HG03139 (cell line): Measurements from ENCODE around the gene MACROD2.
"Not testable (repeated sequence)": the region's sequence is repeated elsewhere in the genome, so short reads cannot be mapped to it uniquely, and the experiment has no call there.

ENCODE experiments used
- ATAC-seq: cut with Tn5 transposase; IDR thresholded peaks from one replicate; pipeline ENCODE4 v1.9.1; 2021; ENCODE audit not compliant: unreplicated experiment

MACROD2 gene

GRCh38 chr20:14189794-14190402 lies 194.6 kb downstream of the MACROD2 start:
- no peak for ATAC-seq

- no peak for ATAC-seq
Measured at GRCh38 chr20:14191559-14191958, 196.2 kb downstream of the MACROD2 start.

- no peak for ATAC-seq
Measured at GRCh38 chr20:14193443-14193842, 198.1 kb downstream of the MACROD2 start.

- ATAC-seq: no peak
Measured at GRCh38 chr20:14193885-14194284, 198.6 kb downstream of the MACROD2 start.

- no peak for ATAC-seq
Measured at GRCh38 chr20:14197097-14197496, 201.8 kb downstream of the MACROD2 start.

- no peak for ATAC-seq
Measured at GRCh38 chr20:14198416-14198815, 203.1 kb downstream of the MACROD2 start.

- no peak for ATAC-seq
Measured at GRCh38 chr20:14199111-14199510, 203.8 kb downstream of the MACROD2 start.

- no peak for ATAC-seq
Measured at GRCh38 chr20:14203657-14204056, 208.3 kb downstream of the MACROD2 start.

- no peak for ATAC-seq
Measured at GRCh38 chr20:14207591-14207990, 212.3 kb downstream of the MACROD2 start.

GRCh38 chr20:14208956-14209355 lies 213.6 kb downstream of the MACROD2 start:
- no peak for ATAC-seq

GRCh38 chr20:14210146-14210545 lies 214.8 kb downstream of the MACROD2 start:
- ATAC-seq: no peak

- ATAC-seq: no peak
Measured at GRCh38 chr20:14214046-14214445, 218.7 kb downstream of the MACROD2 start.

GRCh38 chr20:14215880-14216279 lies 220.6 kb downstream of the MACROD2 start:
- not testable (repeated sequence) for ATAC-seq

GRCh38 chr20:14219801-14220461 lies 224.6 kb downstream of the MACROD2 start:
- ATAC-seq: no peak

- ATAC-seq: no peak
Measured at GRCh38 chr20:14220986-14221385, 225.7 kb downstream of the MACROD2 start.

- no peak for ATAC-seq
Measured at GRCh38 chr20:14223806-14224205, 228.5 kb downstream of the MACROD2 start.

GRCh38 chr20:14226051-14227049 lies 231.0 kb downstream of the MACROD2 start:
- not testable (repeated sequence) for ATAC-seq

GRCh38 chr20:14232650-14233049 lies 237.3 kb downstream of the MACROD2 start:
- ATAC-seq: no peak

- ATAC-seq: no peak
Measured at GRCh38 chr20:14234666-14235295, 239.5 kb downstream of the MACROD2 start.

- ATAC-seq: no peak
Measured at GRCh38 chr20:14235355-14235754, 240.0 kb downstream of the MACROD2 start.

- ATAC-seq: no peak
Measured at GRCh38 chr20:14245368-14245970, 250.2 kb downstream of the MACROD2 start.
